Activated CD4-positive, alpha-beta T cell treated with anti-CD3 and anti-CD28 coated beads for 36 hours (primary cell): ENCODE results near the gene AHNAK. TPM values are rescaled to one million over a fixed set of nuclear protein-coding genes. Genes with fewer than 3 reads are reported as not detected.
A peak's percentile ranks its signal among the peaks of the same experiment; 100 is the strongest.

Experiments
- ATAC-seq: fragments of 200-7000 bp; cut with Tn5 transposase; one replicate; pipeline ENCODE4 v1.10.0; 2021; ENCODE audit warnings: mild to moderate bottlenecking, moderate library complexity
- CTCF ChIA-PET: fragments of 350-600 bp; sonication (Branson Sonifier 250); formaldehyde crosslinking; loops from one replicate; lab custom pipeline; 2021; ENCODE audit warnings: antibody characterized with exemption; lab: Charles Lee
- POLR2A ChIA-PET: fragments of 350-600 bp; sonication (Branson Sonifier 250); formaldehyde crosslinking; loops from one replicate; lab custom pipeline; 2021; ENCODE audit warnings: antibody characterized with exemption, inconsistent platforms; lab: Charles Lee
- DNase-seq: peaks from one replicate; pipeline ENCODE4 v3.0.0-alpha.2; 2020
- H3K27ac Mint-ChIP-seq: one replicate; pipeline ENCODE4 v1.8.0; 2021; ENCODE audit warnings: mixed read lengths
- H3K27me3 Mint-ChIP-seq: one replicate; pipeline ENCODE4 v1.8.0; 2021; ENCODE audit warnings: mixed read lengths
- H3K36me3 Mint-ChIP-seq: one replicate; pipeline ENCODE4 v1.8.0; 2021; ENCODE audit warnings: low read depth, mixed read lengths
- H3K4me1 Mint-ChIP-seq: one replicate; pipeline ENCODE4 v1.8.0; 2021; ENCODE audit warnings: mixed read lengths
- H3K4me3 Mint-ChIP-seq: one replicate; pipeline ENCODE4 v1.8.0; 2021; ENCODE audit warnings: mild to moderate bottlenecking, moderate library complexity, mixed read lengths
- H3K9me3 Mint-ChIP-seq: one replicate; pipeline ENCODE4 v1.8.0; 2021; ENCODE audit warnings: low read depth, mixed read lengths
- intact Hi-C, 2 experiments: fragments of 100-400 bp; cut with DNase I in 1 of 2; cut with micrococcal nuclease in 1 of 2; formaldehyde crosslinking; loops; one replicate each; pipeline versions ENCODE4 v1.14.2 to v1.15.1; 2022 to 2024; cut with DNase I, micrococcal nuclease
- total RNA-seq, 2 experiments: library from RNA; stranded (reverse); gene quantifications; one replicate each; pipeline ENCODE4 v1.2.3, GENCODE V29; 2021

Gene AHNAK
- total RNA-seq, 2 experiments from 2014 or later, result 47.3 to 54.7 TPM

DNA sequence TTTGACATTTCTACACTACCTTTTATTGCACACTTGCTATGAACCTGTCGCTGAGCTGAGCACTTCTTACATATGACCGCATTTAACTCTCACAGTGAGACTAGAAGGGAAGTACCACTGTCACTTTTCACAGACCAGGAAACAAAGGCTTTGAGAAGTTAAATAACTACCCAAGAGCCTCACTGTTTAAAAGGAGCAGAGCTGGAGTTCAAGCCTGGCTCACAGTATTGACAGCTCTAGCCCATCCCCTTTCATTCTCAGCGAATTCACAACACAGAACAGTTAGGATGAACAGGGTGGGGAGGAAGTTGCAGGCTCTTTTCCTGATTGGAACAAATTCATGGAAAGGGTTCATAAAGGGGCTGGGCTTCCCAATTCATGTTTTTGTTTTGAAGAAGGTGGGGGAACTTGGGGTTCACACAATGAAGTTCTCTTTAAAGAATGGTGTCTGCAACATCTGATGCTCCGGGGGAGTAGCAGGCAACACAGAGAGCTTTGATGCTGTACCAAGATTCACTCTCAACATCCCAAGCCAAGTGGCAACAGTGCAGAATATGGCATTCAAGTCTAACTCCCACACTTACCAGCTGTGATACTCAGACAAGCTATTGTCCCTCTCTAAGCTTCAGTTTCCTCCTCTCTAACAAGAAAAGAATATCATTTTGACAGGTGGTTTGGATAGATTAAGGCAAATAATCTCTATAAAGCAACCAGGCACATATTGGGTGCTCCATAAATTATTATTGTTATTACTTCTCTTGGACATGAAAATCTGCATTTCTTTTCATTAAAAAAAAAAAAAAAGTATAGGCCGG, 110.6 kb downstream of the AHNAK start:
- Mint-ChIP-seq H3K36me3 (no peaks in the 10 kb centered on the region), H3K4me3 (no peak overlapping the region), H3K4me1 (peaks cover 17% of the 10 kb centered on the region), H3K27me3 (no peaks in the 10 kb centered on the region), H3K9me3 (no peaks in the 10 kb centered on the region), H3K27ac (no peak overlapping the region)
- peak; percentile 65 for ATAC-seq
- no peak for DNase-seq
- intact Hi-C loops, result no loop called here
- POLR2A ChIA-PET, result no interaction called here
- CTCF ChIA-PET, result interaction anchor here (0.6 to 2.7 kb wide), 6 partner anchors 11 to 440 kb away, joined by 3 to 20 read pairs (median 3); no protein-coding TSS in a partner anchor

DNA sequence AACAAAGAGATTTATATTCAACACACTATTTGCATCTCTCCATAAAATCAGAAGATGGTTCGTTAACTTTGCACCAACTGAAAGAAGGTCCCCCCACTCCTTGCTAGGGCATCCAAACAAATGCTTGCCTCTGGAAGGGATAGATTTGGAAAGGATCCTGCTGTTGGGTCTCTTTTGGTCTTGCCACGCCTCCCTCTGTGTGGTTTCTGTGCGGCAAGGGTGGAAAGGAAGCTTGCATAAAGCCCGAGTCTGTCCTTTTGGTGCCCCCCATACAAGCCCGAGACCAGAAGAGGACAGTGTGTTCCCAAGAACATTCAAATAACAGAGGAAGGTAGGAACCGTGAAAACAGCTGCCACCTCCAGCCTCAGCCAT, 112.7 kb downstream of the AHNAK start:
- Mint-ChIP-seq H3K4me1 (peaks cover 18% of the 10 kb centered on the region), H3K36me3 (no peaks in the 10 kb centered on the region), H3K27ac (no peak overlapping the region), H3K27me3 (no peaks in the 10 kb centered on the region), H3K9me3 (no peaks in the 10 kb centered on the region), H3K4me3 (no peak overlapping the region)
- CTCF ChIA-PET, result interaction anchor here (0.6 to 2.8 kb wide), 4 partner anchors 9 to 376 kb away, joined by 3 to 14 read pairs (median 4); no protein-coding TSS in a partner anchor
- POLR2A ChIA-PET, result no interaction called here
- DNase-seq, result no peak
- intact Hi-C loops, result no loop called here
- ATAC-seq, result no peak

DNA sequence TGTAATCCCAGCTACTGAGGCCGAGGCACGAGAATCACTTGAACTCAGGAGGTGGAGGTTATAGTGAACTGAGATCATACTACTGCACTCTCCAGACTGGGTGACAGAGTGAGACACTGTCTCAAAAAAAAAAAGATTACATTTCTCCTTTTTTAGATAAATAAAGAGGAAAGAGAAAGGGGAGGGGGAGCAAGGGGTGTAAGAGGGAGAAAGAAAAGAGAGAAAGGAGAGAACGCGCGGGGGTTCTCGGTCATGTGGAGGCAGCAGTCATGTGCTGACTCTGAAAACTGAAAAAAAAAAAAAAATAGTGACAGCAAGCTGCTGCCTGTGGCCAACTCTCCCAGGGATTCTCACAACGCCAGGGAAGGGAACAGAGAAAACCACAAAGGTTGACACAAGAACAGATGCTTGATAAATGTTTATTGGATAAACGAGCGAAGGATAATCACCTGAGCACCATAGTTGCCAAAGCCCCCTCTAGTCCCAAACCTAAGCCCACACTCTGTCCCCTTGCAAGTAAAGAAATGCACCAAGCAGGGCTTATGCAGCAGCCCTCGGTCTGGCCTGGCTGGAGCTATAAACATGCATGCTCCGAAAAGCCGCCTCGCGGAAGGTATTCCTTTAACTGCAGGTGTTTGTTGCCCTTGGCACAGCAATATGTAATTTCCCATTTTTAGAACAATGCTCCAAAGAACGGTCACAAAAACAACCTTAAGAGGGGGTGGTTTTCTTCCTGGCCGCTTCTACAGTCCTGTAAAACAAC, 113.3 kb downstream of the AHNAK start:
- intact Hi-C loops, result no loop called here
- H3K4me1 Mint-ChIP-seq, result peaks cover 23% of the 10 kb centered on the region
- DNase-seq (no peak), ATAC-seq (no peak)
- no peak overlapping the region for H3K4me3 Mint-ChIP-seq
- H3K27me3 Mint-ChIP-seq, result no peaks in the 10 kb centered on the region
- H3K36me3 Mint-ChIP-seq, result no peaks in the 10 kb centered on the region
- no peaks in the 10 kb centered on the region for H3K9me3 Mint-ChIP-seq
- CTCF ChIA-PET, result interaction anchor here (0.6 to 2.8 kb wide), 4 partner anchors 9 to 377 kb away, joined by 3 to 14 read pairs (median 3); no protein-coding TSS in a partner anchor
- POLR2A ChIA-PET, result no interaction called here
- no peak overlapping the region for H3K27ac Mint-ChIP-seq

DNA sequence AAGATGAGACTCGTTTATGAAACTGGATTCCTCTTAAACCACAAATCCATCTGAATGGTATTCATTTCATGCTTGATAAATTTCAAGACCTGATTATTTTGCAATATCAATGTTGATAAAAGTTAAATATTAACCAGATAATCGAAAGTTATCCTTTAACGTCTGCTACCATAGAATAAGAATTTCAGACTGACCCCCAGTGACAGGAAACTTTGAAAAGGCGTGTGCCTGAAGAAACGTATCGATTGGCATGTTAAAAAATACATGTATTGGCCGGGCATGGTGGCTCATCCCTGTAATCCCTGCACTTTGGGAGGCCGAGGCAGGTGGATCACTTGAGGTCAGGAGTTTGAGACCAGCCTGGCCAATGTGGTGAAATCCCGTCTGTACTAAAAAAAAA, 113.9 kb downstream of the AHNAK start:
- POLR2A ChIA-PET, result no interaction called here
- ATAC-seq (no peak), DNase-seq (no peak)
- intact Hi-C loops, result no loop called here
- Mint-ChIP-seq H3K9me3 (no peaks in the 10 kb centered on the region), H3K4me1 (peaks cover 27% of the 10 kb centered on the region), H3K4me3 (no peak overlapping the region), H3K27ac (no peak overlapping the region), H3K36me3 (no peaks in the 10 kb centered on the region), H3K27me3 (no peaks in the 10 kb centered on the region)
- CTCF ChIA-PET, result interaction anchor here (0.6 to 2.8 kb wide), 3 partner anchors 8 to 110 kb away, joined by 3 to 14 read pairs (median 3); no protein-coding TSS in a partner anchor

DNA sequence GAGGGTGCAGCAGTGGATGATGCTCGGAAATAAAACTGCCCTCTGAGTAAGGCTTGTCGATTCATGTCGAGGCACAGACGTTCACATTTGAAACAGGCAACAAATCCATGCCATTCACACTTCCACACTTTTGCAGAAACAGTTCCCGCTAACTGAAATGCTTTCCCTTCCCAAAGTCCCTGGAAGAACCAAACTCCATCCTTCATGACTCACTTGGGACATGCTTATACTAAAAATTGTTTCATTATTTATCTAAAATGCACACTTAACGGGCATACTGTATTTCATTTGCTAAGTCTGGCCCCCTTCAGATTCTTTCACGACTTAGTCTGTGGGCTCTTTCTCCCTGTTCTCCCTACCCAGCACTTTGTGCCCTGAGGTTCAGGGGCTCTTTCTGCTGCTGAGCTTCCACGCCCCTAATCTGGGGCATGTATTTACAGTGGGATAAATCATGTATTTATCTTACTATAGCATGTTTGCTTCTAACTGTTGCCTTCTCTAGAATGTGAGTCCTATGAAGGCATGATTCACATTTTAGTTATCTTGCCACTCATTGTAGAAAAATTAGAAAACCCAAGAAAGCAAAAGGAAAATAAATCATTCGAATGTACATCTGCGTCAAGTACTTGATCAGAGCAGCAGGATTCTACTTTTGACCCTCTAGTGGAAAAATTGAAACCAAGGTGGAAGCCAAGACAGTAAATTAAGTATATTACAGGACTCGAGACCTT, 115.3 kb downstream of the AHNAK start:
- intact Hi-C loops, result no loop called here
- H3K36me3 Mint-ChIP-seq, result no peaks in the 10 kb centered on the region
- H3K4me1 Mint-ChIP-seq, result peaks cover 39% of the 10 kb centered on the region
- H3K4me3 Mint-ChIP-seq, result no peak overlapping the region
- ChIA-PET CTCF (no interaction called here), POLR2A (no interaction called here)
- H3K9me3 Mint-ChIP-seq, result no peaks in the 10 kb centered on the region
- H3K27me3 Mint-ChIP-seq, result no peaks in the 10 kb centered on the region
- H3K27ac Mint-ChIP-seq, result no peak overlapping the region
- ATAC-seq (no peak), DNase-seq (no peak)

DNA sequence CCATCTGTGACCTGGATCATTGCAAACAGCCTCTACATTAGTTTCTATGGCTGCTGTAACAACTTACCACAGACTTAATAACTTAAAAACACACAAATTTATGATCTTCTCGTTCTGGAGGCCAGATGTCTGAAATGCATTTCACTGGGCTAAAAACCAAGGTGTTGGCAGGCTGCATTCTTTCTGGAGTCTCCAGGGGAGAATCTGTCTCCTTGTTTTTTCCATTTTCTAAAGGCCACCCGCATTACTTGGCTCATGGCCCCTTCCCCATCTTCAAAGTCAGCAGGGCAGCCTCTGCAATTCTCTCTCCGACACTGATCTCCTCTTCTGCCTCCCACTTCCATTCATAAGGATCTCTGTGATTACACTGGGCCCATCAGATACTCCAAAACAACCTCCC, 116.2 kb downstream of the AHNAK start:
- POLR2A ChIA-PET, result no interaction called here
- no peaks in the 10 kb centered on the region for H3K9me3 Mint-ChIP-seq
- H3K36me3 Mint-ChIP-seq, result no peaks in the 10 kb centered on the region
- H3K27ac Mint-ChIP-seq, result no peak overlapping the region
- DNase-seq (no peak), ATAC-seq (no peak)
- no peak overlapping the region for H3K4me3 Mint-ChIP-seq
- CTCF ChIA-PET, result no interaction called here
- H3K27me3 Mint-ChIP-seq, result no peaks in the 10 kb centered on the region
- intact Hi-C loops, result no loop called here
- peaks cover 36% of the 10 kb centered on the region for H3K4me1 Mint-ChIP-seq

DNA sequence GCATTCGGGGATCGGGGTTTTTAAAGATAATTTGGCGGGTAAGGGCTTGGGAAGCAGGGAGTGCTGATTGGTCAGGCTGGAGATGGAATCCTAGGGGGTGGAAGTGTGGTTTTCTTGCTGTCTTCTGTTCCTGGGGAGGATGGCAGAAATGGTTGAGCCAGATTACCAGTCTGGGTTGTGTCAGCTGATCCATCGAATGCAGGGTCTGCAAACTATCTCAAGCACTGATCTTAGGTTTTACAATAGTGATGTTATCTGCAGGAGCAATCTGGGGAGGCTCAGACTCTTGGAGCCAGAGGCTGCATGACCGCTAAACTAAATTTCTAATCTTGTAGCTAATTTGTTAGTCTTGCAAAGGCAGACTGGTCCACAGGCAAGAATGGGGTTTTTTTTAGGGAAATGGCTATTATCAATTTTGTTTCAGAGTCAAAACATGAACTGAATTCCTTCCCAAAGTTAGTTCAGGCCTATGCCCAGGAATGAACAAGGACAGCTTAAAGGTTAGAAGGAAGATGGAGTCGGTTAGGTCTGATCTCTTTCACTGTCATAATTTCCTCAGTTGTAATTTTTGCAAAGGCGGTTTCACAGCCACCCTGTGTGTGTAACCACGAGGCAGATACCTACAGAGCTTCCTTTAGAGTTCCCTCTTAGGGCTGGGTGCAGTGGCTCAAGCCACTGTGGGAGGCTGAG, 117.6 kb downstream of the AHNAK start:
- peaks cover 33% of the 10 kb centered on the region for H3K4me1 Mint-ChIP-seq
- H3K27ac Mint-ChIP-seq, result peak overlapping the region; percentile 13
- POLR2A ChIA-PET, result no interaction called here
- DNase-seq, result no peak
- no peaks in the 10 kb centered on the region for H3K36me3 Mint-ChIP-seq
- no peak overlapping the region for H3K4me3 Mint-ChIP-seq
- no peak for ATAC-seq
- intact Hi-C loops, result loop anchor here (5.0 to 10.0 kb wide), 4 partner anchors 113 to 456 kb away; partner anchors contain the start of gene SLC3A2 (in 1 of the 2)
- CTCF ChIA-PET, result interaction anchor here (0.6 to 2.5 kb wide), 7 partner anchors 21 to 239 kb away, joined by 3 to 10 read pairs (median 4); no protein-coding TSS in a partner anchor
- H3K9me3 Mint-ChIP-seq, result no peaks in the 10 kb centered on the region
- no peaks in the 10 kb centered on the region for H3K27me3 Mint-ChIP-seq

DNA sequence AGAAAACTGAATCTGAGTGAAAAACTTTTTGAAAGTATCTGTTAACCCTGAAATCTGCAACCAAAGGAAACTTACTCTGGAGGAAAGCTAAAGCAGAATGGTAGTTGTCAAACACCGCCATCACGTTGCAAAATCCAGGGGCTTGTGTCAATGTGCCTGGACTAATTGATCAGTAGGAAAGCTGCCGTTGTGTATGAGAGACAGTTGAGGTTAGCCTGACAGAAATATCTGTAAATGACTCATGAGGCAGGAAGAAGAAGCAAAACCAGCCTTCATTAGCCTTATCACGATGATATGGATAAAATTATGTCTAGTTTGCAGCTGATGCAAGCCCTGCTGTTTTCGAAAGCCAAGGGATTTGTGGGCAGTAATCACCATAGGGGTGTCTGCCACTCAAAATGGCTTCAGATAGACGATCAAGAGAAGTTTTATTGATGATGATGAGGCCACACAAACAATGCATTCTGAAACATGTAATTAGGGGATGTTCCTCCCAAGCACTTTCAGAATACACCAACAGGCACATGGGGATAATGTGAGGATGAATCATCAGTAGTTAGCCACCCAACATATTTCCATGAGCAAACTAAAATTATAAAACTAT, 118.9 kb downstream of the AHNAK start:
- H3K36me3 Mint-ChIP-seq, result no peaks in the 10 kb centered on the region
- POLR2A ChIA-PET, result no interaction called here
- H3K9me3 Mint-ChIP-seq, result no peaks in the 10 kb centered on the region
- H3K4me1 Mint-ChIP-seq, result peaks cover 29% of the 10 kb centered on the region
- CTCF ChIA-PET, result interaction anchor here (0.6 to 2.5 kb wide), 12 partner anchors 14 to 240 kb away, joined by 3 to 10 read pairs (median 3); partner anchors contain the start of gene TUT1
- ATAC-seq (peak; percentile 63), DNase-seq (peak; percentile 36)
- H3K4me3 Mint-ChIP-seq, result peak overlapping the region; percentile 5
- H3K27ac Mint-ChIP-seq, result peak overlapping the region; percentile 70
- H3K27me3 Mint-ChIP-seq, result no peaks in the 10 kb centered on the region
- intact Hi-C loops, result loop anchor here (1.0 to 10.0 kb wide), 5 partner anchors 115 to 457 kb away; partner anchors contain the start of gene SLC3A2 (in 1 of the 2)

DNA sequence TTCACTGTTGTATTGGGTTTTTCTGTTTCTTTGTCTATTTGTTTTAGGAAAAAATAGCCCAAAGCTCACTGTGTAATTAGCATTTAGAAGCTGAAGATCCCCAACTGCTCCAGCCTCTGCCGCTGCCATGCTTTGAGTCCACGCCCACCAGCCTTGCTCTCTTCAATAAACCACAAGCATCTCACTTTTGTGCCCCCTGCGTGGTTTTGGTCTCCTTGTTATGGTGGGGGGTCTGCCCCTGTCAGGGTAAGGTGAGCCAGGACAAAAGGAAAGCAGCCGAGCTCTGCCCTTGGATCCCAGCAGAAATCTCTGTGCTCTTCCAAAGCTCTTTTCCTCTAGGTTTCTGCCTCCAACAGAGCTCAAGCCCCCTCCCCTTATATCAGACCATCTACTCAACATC, 123.6 kb downstream of the AHNAK start:
- no peaks in the 10 kb centered on the region for H3K9me3 Mint-ChIP-seq
- intact Hi-C loops, result loop anchor here (10.0 kb wide), 2 partner anchors 272 to 462 kb away; partner anchors contain the start of gene SLC3A2 (in 1 of the 2)
- DNase-seq, result no peak
- H3K4me1 Mint-ChIP-seq, result peaks cover 17% of the 10 kb centered on the region
- CTCF ChIA-PET, result interaction anchor here (0.6 to 5.1 kb wide), 6 partner anchors 12 to 166 kb away, joined by 3 to 60 read pairs (median 4); no protein-coding TSS in a partner anchor
- H3K27ac Mint-ChIP-seq, result no peak overlapping the region
- no peaks in the 10 kb centered on the region for H3K27me3 Mint-ChIP-seq
- POLR2A ChIA-PET, result interaction anchor here (0.5 kb wide), 1 partner anchor 35 kb away, joined by 4 read pairs; no protein-coding TSS in a partner anchor
- H3K4me3 Mint-ChIP-seq, result no peak overlapping the region
- ATAC-seq, result no peak
- H3K36me3 Mint-ChIP-seq, result no peaks in the 10 kb centered on the region

DNA sequence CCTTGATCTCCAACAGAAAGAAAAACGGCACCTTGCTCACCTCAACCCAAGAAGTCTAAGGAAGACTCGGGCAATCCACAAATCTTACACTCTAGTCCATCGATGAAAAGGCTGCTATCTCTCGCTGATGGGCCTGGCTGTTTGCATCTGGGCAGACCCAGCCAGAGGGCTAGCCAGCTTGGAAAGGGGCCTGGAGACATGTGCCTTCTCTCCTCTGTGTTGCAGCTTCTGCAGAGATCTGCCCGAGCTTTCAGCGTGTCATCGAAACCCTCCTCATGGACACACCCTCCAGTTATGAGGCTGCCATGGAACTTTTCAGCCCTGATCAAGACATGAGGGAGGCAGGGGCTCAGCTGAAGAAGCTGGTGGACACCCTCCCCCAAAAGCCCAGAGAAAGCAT, 124.6 kb downstream of the AHNAK start:
- ChIA-PET POLR2A (interaction anchor here (0.7 kb wide), 1 partner anchor 121 kb away, joined by 4 read pairs; no protein-coding TSS in a partner anchor), CTCF (interaction anchor here (0.7 to 5.1 kb wide), 7 partner anchors 18 to 167 kb away, joined by 3 to 60 read pairs (median 5); no protein-coding TSS in a partner anchor)
- peaks cover 8% of the 10 kb centered on the region for H3K4me1 Mint-ChIP-seq
- no peak for ATAC-seq
- no peaks in the 10 kb centered on the region for H3K36me3 Mint-ChIP-seq
- H3K27me3 Mint-ChIP-seq, result no peaks in the 10 kb centered on the region
- H3K9me3 Mint-ChIP-seq, result no peaks in the 10 kb centered on the region
- no peak overlapping the region for H3K4me3 Mint-ChIP-seq
- intact Hi-C loops, result loop anchor here (10.0 kb wide), 2 partner anchors 273 to 463 kb away; partner anchors contain the start of gene SLC3A2 (in 1 of the 2)
- H3K27ac Mint-ChIP-seq, result no peak overlapping the region
- DNase-seq, result no peak
